ENCODE data around the gene CUL4B. TPM values are rescaled to one million over a fixed set of nuclear protein-coding genes. Genes with fewer than 3 reads are reported as not detected.
A peak's percentile ranks its signal among the peaks of the same experiment; 100 is the strongest.
"Not testable (repeated sequence)": the region's sequence is repeated elsewhere in the genome, so short reads cannot be mapped to it uniquely, and the experiment has no call there.

Gene CUL4B
- total RNA-seq, 1 donor from 2014 or later: 35.0 TPM

DNA sequence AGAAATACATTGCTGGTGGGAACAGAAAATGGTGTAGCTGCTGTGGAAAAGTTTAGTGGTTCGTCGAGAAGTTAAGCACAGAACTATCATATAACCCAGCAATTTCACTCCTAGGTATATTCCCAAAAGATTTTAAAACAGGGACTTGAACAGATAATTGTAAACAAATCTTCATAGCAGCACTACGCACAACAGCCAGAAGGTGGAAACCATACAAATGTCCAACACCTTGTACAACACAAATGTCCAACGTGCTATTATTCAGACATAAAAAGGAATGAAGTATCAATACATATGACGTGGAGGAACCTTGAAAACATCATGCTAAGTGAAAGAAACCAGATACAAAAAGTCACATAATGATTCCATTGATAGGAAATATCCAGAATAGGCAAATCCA lies 37.9 kb downstream of the CUL4B start:
- no peak for DNase-seq (ENCODE audit: low read depth in 2 of 2)

DNA sequence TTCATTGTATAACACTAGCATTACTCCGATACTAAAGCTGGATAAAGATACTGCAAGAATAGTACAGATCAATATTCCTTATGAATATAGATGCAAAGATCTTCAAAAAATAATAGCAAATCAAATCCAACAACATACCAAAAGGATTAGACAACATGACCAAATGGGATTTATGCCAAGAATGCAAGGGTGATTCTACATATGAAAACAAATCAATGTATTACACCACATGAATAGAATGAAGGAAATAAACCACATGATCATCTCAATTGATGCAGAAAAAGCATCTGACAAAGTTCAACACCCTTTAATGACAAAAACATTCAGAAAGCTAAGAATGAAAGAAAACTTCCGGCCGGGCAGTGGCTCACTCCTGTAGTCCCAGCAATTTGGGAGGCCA lies 42.8 kb downstream of the CUL4B start:
- peak; percentile 49 to 77 for DNase-seq (ENCODE audit: low read depth in 2 of 2)

DNA sequence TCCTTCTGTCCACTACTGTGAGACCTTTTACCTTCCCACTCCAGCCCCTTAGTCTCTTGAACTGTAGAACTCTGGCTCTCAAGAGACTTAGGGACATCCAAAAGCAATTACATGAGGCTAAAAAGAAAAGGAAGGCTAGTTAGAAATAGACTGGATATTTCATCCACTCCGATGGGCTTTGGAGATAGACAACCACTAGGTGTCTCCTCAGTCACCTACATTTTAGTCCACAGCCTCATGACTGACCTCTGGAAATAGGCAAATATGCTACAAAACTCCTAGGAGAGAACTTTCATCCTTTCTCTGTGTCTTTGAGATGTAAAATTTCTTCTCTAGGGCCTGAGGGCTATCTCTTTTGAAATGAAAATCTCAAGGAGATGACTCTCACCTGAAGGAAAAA lies 46.5 kb downstream of the CUL4B start:
- DNase-seq (ENCODE audit: low read depth in 2 of 2): peak; percentile 14 to 29

DNA sequence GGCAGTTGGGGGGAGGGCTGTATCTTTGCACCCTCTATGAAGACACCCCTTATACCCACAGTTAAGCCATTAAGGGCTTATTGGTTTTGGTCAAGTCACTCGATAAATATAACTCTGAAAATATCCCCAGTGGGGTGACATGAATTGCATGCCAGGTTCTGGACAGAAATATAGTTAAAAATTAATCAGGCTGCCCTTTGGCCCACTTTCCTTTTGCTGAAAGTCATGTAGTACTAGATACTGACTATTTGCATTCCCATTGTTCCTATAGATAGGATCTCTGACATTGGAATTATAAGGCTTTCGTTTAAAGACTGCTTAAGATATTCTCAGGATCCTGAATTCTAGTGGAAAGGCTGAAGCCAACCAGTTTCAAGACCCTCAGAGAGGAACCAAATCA lies 48.1 kb downstream of the CUL4B start:
- DNase-seq (ENCODE audit: low read depth in 2 of 2): no peak

DNA sequence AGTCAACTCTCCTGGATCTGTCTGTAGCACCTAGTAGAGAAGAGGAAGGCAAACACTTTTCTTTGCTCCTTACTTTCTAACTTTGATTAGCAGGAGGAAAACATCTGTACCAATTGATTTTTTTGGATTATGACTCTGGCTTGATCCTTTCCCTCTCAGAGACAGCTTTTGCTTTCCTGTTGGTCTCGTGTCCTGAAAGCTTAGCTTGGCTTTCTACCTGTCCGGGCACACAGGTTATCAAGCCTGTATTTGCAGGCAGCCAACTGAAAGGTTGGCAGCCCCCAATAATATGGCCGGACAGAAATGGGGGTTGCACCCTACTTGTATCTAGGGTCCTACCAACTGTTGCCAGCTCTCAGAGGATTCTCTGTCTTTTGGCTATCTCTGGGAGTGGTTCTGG lies 48.5 kb downstream of the CUL4B start:
- DNase-seq (ENCODE audit: low read depth in 2 of 2): no peak

DNA sequence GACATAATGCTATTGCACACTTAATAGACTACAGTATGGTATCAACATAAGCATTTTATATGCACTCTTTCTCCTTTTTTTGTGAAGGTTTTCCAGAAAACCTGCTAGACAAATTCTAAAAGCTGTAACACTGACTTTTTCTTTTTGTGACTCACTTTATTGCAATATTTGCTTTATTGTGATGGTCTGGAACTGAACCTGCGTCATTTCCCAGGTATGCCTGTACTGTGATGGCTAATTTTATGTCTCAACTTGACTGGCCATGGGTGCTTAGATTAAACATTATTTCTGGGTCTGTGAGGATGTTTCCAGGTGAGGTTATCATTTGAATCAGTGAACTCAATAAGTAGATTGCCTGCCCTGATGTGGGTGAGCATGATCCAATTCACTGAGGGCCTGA lies 56.2 kb downstream of the CUL4B start:
- no peak for DNase-seq (ENCODE audit: low read depth in 2 of 2)

DNA sequence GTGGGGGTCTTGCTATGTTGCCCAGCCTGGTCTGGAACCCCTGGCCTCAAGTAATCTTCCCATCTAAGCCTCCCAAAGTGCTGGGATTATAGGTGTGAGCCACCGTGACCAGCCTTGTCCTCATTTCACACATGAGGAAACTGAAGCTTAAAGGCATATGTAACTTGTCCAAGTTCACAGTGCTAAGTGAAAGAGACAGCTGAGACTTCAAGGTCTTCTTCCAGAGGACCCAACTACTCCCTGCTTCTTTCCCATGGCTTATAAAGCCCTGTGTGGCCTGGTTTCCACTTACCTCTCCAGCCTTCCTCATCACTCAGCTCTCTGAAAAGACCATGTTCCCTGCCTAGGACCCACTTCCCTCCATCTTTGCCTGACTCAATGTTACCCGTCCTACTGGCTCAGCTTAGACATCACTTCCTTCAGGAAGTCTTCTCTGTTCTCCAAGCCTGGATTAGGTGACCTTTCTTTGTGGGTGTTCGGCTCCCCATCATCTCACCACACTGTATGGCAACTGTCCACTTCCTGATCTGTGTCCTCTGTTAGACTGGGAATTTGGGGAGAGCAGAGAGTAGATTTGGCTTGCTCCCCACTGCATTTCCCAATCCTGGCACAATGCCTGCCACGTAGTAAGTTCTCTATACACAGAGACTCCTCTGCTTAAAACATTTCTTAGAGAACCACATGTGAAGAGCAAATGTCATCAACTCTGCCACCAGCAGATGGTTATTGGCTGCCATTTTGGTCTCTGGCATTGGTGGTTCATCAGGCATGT lies 61.3 kb downstream of the CUL4B start:
- no peak for DNase-seq (ENCODE audit: low read depth in 2 of 2)

DNA sequence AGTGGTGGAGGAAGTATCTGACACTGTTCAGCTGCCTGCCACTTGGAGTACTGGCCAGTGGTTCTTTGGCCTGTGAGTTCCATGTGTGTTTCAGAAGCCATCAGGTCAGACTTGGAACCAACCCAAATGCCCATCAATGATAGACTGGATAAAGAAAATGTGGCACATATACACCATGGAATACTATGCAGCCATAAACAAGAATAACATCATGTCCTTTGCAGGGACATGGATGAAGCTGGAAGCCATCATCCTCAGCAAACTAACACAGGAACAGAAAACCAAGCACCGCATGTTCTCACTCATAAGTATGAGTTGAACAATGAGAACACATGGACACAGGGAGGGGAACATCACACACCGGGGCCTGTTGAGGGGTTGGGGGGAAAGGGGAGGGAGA lies 70.6 kb downstream of the CUL4B start:
- DNase-seq (ENCODE audit: low read depth in 2 of 2): not testable (repeated sequence)

DNA sequence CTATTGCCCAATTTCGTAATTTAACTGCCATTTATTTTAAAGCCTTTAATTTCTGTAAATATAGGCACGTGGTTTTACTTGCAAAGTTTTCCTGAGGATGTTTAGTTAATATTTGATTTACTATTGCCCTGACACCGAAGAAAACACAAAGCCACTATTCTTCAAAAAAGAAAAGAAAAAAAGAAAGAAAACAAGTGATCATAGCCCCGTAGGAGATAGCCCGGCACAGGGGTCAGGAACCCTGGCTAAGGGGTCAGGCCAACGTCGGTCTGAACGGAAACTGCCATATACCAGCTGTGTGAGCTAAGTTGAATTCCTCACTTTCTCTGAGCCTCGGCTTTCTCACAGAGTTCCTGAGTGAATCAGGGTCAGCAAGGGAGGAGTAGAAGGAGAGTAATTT lies 74.0 kb downstream of the CUL4B start:
- peak in 1 of 2 donors; percentile 20 for DNase-seq (ENCODE audit: low read depth in 2 of 2)

DNA sequence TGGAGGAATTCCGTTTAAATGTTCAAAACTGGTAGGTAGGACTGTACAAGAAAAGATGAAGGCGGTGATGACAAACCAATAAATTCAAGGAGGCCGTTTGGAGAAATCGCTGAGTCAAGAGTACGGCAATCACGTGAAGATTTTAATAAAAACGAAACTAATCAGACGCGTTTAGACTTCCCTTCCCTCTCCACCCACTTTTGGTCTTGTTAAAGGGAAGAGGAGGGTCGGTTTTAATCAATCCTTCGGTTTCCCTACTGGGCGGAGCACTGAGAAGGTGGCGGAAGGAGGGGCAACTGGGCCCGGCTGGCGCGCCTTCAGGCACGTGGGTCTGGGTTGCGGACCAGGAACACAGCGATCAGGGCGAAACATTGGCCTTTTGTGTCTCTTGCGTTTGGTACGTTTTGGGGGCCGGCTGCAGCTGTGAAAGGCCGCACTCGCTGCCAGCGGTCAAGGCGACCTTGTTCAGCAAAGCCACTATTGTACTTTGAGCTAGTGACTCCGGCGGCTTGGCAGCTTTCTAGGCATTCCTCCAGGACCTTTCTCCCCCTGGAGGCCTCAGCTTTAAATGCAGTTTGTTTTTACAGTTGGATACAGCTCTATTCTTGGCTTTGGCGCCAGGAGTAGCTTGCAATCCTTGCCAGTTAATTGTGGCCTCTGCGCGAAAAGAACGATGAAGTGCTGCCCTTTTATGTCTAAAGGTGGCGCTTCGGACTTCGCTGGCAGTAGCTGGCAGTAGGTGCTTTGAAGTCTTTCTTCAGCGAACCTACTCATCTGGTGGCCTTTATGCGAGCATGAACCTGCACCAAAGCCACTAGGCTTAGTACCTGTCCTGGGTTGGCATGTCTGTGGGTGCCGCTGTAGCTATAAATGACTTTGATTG lies 74.9 kb downstream of the CUL4B start:
- peak; percentile 47 to 86 for DNase-seq (ENCODE audit: low read depth in 2 of 2)

DNA sequence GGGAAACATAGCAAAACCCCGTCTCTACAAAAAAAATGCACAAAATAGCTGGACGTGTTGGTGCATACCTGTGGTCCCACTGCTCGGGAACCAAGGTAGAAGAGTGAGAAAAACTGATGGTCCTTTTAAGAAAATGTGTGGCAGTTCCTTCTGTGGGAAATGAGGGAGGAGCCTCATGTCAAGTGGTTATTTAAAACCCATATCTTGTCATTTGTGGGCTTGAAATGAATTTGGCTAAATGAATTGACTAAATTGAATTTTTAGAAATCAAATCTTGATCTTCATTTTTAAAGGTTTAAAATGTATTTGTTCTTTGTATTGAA lies 75.5 kb downstream of the CUL4B start:
- DNase-seq (ENCODE audit: low read depth in 2 of 2): no peak

DNA sequence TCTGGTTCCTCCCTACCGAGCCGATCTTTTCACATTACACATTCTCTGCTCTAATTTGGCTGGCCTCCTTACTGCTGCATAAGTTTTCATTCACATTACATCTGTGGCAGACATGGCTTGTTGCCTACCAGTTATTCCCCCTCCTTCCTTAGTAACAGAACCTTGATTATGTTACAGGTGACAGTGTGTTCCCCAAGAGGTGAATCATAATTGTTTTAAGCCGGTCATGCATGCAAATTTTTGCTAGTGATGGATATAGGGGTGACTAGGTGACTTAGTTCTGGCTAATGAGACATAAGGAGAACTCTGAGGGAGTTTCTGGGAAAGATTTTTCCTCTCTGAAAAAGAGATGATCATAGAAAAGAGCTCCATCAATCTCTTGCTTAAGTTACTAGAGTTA lies 83.3 kb downstream of the CUL4B start:
- DNase-seq (ENCODE audit: low read depth in 2 of 2): no peak

DNA sequence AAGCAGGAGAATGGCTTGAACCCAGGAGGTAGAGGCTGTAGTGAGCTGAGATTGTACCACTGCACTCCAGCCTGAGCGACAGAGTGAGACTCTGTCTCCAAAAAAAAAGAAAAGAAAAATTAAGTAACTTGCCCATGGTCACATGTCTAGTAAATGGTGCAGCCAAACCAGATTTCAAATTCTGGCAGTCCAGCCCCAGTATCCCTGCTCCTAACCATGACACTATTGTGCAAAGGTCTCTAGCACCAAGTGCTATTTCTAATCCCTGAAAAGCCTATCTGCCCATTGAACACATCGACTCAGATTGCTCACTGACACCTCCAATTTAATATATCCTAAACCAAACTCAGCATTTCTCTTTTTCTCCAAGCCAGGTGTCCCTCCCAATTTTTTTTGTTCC lies 84.0 kb downstream of the CUL4B start:
- no peak for DNase-seq (ENCODE audit: low read depth in 2 of 2)

DNA sequence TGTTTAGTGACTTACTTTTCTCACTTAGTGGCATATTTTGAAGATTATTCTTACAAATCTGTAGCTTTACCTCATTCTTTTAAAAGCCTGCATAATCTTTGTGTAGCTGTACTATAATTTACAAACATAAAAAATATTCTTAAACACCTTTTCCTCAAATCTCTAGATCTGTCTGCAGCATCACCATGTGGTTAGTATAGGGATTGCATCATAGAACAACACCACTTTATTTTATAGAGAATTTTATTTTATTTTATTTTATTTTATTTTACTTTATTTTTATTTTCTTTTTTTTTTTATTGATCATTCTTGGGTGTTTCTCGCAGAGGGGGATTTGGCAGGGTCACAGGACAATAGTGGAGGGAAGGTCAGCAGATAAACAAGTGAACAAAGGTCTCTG lies 85.3 kb downstream of the CUL4B start:
- DNase-seq (ENCODE audit: low read depth in 2 of 2): peak in 1 of 2 donors; percentile 33

Other genes starting within 250 kb of the CUL4B start
- not detected in 2 replicates for gene TMEM255A, start 249.5 kb downstream of the CUL4B start, total RNA-seq
- not detected in 2 replicates for gene ATP1B4, start 198.9 kb downstream of the CUL4B start, total RNA-seq
- 85.9 and 147 TPM in 2 replicates for gene LAMP2, start 91.7 kb downstream of the CUL4B start, total RNA-seq
- 23.3 and 29.1 TPM in 2 replicates for gene MCTS1, start 43.1 kb upstream of the CUL4B start, total RNA-seq
- 48.1 and 57.7 TPM in 2 replicates for gene C1GALT1C1, start 69.1 kb upstream of the CUL4B start, total RNA-seq

Measured in dermis microvascular lymphatic vessel endothelial cell (primary cell).